GM21825 (cell line): ENCODE results near the gene CMTM3.
"Not testable (repeated sequence)": the region's sequence is repeated elsewhere in the genome, so short reads cannot be mapped to it uniquely, and the experiment has no call there.

Experiments
- ATAC-seq: cut with Tn5 transposase; IDR thresholded peaks from one replicate; pipeline ENCODE4 v1.9.1; 2021; ENCODE audit warnings: mild to moderate bottlenecking, moderate library complexity; ENCODE audit not compliant: unreplicated experiment

The CMTM3 gene

DNA sequence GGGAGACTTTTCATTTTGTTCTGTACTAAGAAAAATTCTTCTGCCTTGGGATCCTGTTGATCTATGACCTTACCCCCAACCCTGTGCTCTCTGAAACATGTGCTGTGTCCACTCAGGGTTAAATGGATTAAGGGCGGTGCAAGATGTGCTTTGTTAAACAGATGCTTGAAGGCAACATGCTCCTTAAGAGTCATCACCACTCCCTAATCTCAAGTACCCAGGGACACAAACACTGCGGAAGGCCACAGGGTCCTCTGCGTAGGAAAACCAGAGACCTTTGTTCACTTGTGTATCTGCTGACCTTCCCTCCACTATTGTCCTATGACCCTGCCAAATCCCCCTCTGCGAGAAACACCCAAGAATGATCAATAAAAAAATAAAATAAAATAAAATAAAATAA, 27.1 kb downstream of the CMTM3 start:
- ATAC-seq, result not testable (repeated sequence)

DNA sequence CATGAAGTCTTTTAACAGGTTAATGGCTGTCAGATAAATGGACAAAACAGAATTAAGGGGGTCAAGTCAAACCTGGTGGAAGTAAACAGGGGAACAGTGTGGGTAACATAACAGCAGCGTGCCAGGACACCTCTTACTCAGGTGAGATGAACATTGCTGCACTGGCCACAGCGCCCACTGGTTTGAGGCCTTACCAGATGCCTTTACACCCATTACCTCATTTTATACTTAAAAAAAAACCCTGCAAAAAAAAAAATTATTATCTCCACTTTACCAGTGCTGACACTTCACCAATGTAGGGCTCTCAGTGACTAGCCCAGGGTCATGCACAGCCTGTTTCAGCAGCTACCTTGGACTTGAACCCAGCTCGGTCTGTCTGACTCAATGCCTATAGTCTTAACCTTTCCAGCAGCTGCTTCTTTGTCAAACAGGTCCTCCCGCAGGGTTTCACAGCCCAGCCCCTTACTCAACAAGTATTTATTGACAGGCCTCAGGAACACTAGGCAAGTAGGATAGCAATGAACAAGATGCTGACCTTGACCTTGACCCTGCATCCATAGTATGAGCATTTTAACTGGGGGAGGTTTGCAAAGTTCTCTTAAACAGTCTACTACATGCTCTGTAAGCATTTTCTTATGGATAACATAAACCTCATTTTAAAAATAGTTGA, 30.2 kb downstream of the CMTM3 start:
- ATAC-seq, result no peak

DNA sequence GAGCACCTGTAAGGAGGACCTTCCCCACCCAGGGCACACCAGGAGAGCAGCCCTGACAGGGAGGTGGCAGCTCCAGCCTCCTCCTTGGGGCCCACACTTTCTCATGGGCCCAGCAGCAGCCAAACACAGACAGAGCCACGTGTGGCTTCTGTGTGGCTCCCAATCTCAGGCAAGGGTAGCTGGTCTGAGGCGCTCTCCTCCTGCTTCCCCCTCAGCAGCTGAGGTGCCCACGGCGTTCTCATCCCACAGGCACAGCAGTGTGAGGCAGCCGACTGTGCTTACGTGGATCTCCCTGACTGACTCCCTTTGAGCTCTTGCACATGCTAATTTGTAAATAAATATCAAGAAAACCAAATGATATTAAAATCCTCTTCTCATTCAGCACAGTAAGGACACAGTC, 30.9 kb downstream of the CMTM3 start:
- no peak for ATAC-seq

DNA sequence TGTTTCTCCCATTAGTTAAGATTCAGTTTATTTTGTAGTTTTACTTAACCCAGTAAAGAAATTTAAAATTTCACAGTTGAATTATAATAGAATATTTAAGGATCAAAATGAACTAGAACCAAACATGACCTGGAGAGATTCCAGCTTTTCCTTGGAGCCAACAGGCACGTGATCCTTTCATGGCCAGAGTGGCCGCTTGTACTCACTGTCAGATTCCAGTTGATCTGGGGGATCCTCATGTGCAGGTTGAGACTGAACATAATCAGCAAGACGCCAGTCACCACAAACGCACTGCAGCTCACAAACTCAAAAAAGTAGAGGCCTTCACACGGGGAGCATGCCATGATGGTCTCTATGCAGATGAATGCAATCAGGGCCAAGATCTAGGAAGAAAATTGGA, 31.7 kb downstream of the CMTM3 start:
- ATAC-seq, result no peak

DNA sequence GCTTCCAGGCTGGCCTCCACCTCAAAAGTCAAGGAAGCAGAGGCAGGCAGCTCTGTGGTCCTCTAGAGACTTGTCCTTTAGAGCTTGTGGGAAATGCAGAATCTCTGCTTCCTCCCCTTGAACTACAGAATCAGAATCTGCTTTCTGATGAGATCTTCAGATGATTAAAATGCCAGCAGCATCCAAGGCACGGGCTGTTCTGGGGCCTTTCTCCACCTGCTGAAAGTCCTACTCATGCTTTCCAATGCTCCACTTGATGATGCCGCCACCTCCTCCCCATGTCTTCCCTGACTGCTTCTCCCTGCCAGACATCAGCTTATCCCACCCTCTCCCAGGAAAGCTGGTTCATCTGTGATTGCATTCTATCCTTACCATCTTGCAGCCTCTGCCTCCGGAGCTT, 33.3 kb downstream of the CMTM3 start:
- ATAC-seq, result no peak

DNA sequence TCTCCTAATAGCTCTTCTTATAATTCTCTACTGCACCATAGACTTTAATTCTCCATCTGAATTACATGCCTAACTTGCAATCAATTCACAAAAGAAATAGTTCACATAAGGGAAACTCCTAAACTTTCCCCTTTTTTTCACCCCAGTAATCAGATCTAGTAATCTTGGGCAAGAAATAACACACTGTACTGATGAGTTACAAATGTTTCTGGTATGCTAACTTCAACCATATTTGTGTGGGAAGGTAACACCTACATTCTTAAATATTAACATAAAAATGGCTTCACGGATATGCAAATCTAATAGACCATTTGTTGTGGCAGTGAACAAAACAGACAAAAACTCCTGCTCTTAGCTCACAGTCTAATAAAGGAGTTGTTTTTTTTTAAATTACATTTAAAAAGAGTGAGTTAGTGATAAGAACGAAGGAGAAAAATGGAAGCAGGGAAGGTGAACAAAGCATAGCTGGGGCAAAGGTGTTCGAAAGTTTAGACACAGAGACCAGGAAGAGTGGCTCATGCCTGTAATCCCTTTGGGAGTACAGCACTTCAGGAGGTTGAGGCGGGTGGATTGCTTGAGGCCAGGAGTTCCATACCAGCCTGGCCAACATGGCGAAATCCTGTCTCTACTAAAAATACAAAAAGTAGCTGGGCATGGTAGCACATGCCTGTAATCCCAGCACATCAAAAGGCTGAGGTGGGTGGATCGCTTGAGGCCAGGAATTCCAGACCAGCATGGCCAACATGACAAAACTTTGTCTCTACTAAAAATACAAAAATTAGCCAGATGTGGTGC, 34.8 kb downstream of the CMTM3 start:
- no peak for ATAC-seq

DNA sequence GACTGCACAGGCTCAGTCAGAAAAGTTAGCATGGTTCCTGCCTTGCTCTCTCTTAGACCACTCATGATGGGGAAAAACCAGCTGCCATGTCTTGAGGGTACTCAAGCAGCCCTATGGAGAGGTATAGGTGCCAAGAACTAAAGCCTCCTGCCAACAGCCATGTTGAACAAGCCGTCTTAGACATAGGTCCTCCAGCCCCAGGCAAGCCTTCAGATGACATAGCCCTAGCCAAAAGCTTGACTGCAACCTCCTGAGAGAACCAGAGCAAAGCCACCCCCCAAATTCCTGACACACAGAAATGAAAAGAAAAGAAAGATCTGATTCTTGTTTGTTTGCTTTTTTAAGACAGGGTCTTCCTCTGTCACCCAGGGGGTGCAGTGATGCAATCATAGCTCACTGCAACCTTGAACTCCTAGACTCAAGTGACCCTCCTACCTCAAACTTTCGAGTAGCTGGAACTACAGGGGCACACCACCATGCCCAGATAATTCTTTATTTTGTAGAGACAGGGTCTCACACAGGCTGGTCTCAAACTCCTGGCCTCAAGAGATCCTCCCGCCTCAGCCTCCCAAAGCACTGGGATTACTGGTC, 36.3 kb downstream of the CMTM3 start:
- ATAC-seq, result no peak

DNA sequence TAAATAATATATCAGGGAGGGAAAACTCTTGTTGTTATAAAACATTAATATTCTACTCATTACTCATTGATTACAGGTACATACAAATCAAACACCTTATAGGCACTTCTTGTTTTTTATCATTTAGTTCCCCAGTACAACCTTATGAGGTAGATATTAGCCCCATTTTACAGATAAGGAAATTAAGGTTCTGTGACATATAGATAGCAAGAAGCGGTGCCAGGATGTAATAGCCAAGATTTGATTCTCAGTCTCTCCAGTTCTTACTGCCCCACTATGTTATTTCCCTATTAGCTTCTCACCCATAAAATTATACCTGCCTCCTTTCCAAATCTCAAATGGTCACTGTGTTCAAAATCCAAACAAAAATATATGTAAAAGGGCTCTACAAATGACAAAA, 36.9 kb downstream of the CMTM3 start:
- ATAC-seq, result no peak

DNA sequence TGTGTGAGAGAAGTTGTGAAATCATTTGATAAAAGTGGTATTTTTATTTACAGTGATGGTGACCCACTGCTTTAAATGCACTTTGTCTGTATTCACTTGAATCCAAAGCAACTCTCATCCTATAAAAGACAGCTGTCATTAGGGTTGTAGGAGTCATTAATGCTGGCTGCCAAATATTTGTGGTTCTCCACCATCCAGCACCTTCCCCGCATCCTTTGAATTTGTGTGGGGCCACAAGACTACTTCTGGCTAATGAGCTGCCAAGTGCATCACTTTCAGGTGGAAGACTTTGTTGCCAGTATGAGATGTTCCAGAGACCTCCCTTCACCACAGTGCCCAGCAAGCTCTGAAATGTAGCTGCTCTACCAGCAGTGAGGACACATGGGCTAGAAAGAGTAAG, 43.4 kb downstream of the CMTM3 start:
- no peak for ATAC-seq

DNA sequence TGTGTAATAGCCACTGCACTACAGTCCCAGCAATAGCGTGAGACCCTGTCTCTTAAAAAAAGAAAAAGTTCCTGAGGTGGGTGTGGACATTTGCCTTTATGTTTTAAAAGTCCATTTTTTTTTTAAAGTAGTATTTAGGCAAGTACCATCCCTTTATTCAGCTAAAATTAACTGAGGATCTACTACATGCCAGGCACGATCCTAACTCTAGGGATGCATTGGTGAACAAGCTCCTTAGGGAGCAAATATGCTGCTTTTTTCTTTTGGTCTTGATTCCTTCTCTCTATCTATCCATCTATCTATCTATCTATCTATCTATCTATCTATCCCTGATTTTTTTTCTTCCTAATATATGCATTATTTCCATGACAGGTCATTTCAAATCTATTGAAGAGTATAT, 44.7 kb downstream of the CMTM3 start:
- no peak for ATAC-seq

DNA sequence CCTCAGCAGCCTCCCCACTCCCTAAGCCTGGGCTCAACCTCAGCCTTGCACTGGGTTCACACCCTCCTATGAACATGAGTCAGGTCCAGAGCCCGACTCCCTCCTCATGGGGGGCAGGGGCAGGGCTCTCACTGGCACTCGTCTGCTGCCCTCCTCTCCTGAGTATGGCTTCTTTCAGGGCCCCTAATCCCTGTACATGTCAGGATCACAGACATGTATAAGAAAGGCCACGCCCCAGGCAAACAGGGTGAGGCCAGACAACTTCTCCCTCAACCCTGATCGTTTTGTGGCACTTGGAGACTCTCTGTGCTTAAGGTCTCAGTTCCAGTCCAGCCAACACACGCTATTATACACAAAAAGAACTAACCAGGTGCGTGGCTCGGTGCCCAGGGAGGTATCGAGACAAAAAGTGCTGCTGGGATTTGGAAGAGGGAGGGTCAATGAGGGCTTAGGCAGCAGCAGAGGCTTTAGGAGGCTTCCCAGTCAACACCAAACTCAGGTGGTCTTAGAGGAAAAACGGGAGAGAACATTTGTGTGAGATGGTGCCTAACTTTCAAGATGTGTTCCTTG, 45.2 kb downstream of the CMTM3 start:
- no peak for ATAC-seq

DNA sequence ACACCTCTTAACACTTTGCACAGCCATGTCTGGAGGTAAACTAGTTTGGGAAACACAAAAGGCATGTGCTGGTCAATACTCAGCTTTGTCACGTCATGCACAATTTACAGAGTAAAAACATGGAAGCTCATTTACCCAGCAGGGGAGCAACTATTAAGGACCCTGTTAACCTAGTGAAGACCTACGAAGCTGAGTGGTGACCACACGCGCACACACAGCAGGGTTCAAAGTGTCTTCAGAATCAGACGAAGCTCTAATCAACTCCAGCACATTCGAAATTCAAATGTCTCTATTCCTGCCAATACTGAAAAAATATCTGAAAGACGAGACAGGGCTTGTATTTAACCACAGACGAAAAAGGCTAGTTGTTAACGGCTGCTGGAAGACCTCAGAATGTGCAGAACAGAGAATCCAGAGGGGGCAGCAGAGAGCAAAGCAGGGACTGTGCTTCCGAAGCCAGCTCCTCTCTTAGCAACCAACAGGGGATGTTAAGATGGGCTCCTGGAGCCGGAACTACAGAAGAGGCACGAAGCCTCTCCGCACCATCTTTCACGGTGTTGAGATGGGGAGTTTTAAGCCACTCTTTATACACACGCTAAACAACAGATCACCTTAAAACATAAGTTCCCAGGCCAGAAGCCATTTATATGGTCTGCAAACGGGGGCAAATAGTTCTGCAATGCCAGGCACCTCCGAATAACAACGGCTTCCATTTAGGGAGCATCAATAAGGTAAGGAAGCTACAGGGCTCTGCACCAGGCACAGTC, 46.4 kb downstream of the CMTM3 start:
- peak; percentile 85 for ATAC-seq

DNA sequence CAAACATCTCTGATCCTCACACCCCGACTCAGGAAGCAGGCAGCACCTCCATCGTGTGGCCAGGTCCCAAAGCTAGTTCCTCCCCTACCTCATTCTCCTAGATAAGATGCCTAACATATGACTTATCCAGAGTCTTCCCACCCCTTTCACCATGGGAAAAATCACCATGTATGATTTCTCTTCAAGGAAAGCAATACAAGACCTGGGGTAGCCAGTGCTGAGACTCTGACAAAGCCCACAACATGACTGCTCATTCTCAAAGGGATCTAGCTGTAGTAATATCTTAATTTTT, 46.9 kb downstream of the CMTM3 start:
- ATAC-seq, result no peak

DNA sequence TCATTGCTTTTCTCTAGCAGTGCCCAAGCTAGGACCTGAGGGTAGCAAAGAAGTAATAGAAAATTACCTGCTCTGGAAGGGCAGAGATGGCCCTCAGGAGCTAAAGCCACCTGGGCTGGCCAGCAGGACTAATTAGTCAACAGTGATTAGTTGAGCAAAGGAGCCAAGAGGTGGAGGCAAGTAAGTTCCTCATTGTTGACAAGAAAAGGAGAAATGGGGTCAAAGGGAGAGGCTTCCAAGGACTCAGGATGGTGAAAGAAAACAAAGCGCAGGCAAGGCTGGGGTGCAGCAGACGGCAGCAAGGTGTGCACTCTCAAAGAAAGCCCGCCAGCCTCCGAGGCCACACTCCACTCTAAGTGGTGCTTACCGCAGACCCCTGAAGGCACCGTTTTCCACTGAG, 47.5 kb downstream of the CMTM3 start:
- ATAC-seq, result no peak

DNA sequence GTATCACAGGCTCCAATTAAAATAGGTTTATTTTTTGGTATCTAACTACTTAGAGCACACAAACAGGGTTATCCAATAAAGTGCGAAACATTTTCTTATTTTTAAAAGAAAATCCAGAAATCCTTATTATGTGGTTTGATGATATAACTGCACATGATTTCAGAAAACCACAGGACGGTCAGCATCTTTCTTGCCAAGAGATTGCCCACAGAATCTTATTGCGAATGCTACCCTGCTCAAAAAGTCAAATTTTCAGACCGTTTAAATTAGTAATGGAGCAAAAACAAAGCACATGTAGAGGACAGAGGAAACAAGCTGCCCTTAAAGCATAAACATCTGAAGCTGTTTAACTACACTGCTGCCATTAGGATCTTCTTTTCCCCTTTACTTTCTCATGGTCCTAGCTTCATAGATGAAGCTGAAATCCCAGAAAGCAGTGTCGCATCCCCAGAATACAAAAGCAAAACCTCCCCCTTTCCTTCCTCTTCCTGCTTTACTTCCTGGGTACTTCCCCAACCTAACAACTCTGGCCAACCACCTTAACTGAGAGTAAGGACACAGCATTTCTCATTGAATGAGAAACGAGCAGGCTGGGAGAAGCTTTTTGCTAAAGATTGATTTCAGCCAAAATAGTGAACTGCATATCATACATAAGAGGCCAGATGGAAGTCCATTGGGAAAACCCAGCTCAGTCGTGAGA, 48.3 kb downstream of the CMTM3 start:
- ATAC-seq, result no peak

DNA sequence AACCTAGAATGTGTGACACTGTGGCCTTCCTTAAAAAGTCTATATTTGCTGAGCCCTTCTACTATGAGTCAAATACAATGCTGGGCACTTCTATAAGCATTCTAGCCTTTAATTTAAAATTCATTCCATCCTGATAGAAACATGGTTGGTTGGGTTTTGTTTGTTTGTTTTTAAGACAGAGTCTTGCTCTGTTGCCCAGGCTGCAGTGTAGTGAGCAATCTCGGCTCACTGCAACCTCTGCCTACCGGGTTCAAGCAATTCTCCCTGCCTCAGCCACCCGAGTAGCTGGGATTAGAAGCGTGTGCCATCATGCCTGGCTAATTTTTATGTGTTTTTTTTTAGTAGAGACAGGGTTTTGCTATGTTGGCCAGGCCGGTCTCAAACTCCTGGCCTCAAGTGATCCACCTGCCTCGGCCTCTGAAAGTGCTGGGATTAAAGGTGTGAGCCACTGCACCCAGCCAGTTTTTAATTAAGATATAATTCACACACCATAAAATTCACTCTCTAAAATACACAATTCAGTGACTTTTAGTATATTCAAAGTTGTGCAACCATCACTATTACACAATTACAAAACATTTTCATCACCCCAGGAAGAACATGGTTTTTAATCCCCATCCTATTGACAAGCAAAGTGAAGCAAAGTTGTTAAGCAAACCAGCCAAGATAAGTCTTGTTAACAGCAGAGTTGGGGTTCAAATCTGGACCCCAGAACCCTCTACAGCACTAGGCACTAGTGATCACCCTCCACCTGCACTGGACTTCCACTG, 49.3 kb downstream of the CMTM3 start:
- ATAC-seq, result no peak

DNA sequence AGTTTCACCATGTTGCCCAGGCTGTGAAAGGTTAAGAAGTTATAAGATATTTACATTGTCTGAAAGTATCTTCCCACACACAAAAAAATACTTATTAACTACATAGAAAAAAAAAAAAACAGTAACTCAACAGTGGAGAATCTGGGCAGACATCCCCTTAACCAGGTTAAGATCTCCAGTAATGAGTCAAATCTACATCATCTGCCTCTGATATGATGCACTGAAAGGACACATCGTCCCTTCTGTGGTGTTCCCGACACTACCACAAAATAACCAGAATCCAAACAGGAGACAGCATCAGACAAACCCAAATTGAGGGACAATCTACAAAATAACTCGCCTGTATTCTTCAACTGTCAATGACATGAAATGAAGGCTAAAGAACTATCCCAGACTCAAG, 52.0 kb downstream of the CMTM3 start:
- no peak for ATAC-seq

DNA sequence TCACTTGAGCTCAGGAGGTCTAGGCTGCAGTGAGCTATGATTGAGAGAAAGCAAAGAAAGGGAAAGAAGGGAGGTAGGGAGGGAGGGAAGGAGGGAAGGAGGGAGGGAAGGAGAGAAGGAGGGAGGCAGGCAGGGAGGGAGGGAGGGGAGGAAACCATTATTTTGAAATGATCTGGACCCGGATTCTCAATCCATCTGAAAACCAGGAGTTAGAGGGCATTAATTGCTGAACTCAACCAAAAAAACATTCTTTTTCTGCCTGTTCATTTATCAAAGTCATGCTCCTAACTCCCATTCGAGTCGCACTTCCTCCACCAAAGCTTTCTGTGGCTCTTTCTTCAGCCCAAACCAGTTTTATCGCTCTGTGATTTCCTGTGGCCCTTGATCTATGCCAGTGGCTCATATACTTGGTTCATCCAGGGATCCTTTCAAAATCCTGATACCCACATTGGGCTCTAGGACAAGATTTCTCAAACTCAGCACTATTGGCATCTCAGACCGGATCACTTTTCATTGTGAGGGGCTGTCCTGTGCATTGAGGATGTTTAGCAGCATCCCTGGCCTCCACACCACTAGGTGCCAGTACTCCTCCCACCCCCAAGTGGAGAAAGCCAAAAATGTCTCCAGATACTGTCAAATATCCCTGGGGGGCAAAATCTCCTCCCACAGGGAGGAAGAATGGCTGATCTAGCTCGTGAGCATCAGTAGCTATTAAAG, 53.8 kb downstream of the CMTM3 start:
- no peak for ATAC-seq

DNA sequence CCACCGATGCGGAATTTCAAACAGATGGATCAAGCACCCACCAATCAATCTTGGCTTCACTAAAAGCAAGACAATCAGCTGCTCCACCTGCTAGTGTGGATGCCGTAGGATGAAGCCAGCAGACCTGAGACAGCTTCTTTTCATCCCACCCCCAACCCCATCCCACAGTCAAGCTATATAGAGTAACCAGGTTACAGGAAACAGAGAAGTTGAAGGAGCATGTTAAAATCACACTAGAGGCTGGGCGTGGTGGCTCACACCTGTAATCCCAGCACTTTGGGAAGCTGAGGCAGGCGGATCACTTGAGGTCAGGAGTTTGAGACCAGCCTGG, 54.3 kb downstream of the CMTM3 start:
- ATAC-seq, result no peak
